ENCODE results near the gene RSPO4. TPM values are rescaled to one million over a fixed set of nuclear protein-coding genes. Genes with fewer than 3 reads are reported as not detected.

Gene RSPO4
- total and polyA plus RNA-seq, 9 of the 15 experiments (the other 6 are each of a cell fraction or from before 2014, with no cell fraction given) = 0.04 to 0.34 TPM; not detected in 7

- no TSS peak for BruUV-seq (replicated peaks)
- Histone ChIP-seq H3K27me3 (ENCODE audit: control insufficient read depth in 2 of 2, insufficient read depth in 2 of 2, low read length in 2 of 2) (peaks cover 3 to 35% of the 10 kb centered on the region in 2 experiments; a peak in 3 of 5 replicates), H3K4me3 (no peak overlapping the region), H2AFZ (ENCODE audit: low read depth, low read length) (no peak overlapping the region), H3K27ac (ENCODE audit: extremely low read depth, low read depth, low read length) (no peak overlapping the region), H3K9me3 (replicated peaks; ENCODE audit: control insufficient read depth, insufficient read depth, low read depth, low read length) (no peaks in the 10 kb centered on the region), H3K9ac (ENCODE audit: insufficient read depth in 1 of 2, low read depth in 2 of 2, low read length in 2 of 2) (no peak overlapping the region), H3K4me2 (ENCODE audit: insufficient read depth, low read length) (no peak overlapping the region), H3K79me2 (ENCODE audit: control insufficient read depth, insufficient read depth, low read length) (no peaks in the 10 kb centered on the region), H3K36me3 (ENCODE audit: control insufficient read depth, insufficient read depth, low read length) (no peaks in the 10 kb centered on the region), H3K4me1 (replicated peaks in 1 of 2; ENCODE audit: control insufficient read depth in 2 of 2, insufficient read depth in 2 of 2, low read length in 2 of 2) (no peaks in the 10 kb centered on the region; a peak in 1 of 5 replicates), H4K20me1 (replicated peaks; ENCODE audit: control insufficient read depth, insufficient read depth, low read length) (no peaks in the 10 kb centered on the region), H3K9me1 (ENCODE audit: control insufficient read depth, insufficient read depth, low read length) (no peaks in the 10 kb centered on the region)
- CTCF ChIA-PET (ENCODE audit: low intra/inter-chr PET ratio) = no interaction called here
- intact Hi-C loops (cut with micrococcal nuclease) (no loop called here), in situ Hi-C loops (cut with MboI) (no loop called here)
- WGBS (ENCODE audit: insufficient coverage, low coverage, missing lambda C conversion rate) = 53% methylated on average over 4 of the region's 4 CpGs
- FAIRE-seq (no peak), ATAC-seq (no peak), DNase-seq (ENCODE audit: extremely low read depth in 1 of 4, low spot score in 3 of 4) (no peak)
- POLR2A ChIA-PET = interaction anchor here (0.6 kb wide), 1 partner anchor 13 kb away, joined by 3 read pairs; no protein-coding TSS in a partner anchor
- TF ChIP-seq RBM14 (IDR thresholded peaks at IDR 0.05; ENCODE audit: borderline replicate concordance, insufficient read depth, low read depth, low read length) = no peak
- TF ChIP-seq ZNF57 (CRISPR knock-in tag; IDR thresholded peaks at IDR 0.05) = no peak
- no peak for TF ChIP-seq AFF4 (CRISPR knock-in tag; IDR thresholded peaks at IDR 0.05)
- TF ChIP-seq KDM4B (IDR thresholded peaks at IDR 0.05; ENCODE audit: borderline replicate concordance in 2 of 2, low read depth in 1 of 2) = no peak
- no peak for TF ChIP-seq RFX1 (IDR thresholded peaks at IDR 0.05)
These were observed 81.8 kb downstream of the RSPO4 start for GRCh38 chr20:920311-920710.
